Measurements from ENCODE around the gene CCDC97. TPM values are rescaled to one million over a fixed set of nuclear protein-coding genes. Genes with fewer than 3 reads are reported as not detected.
"Not testable (repeated sequence)": the region's sequence is repeated elsewhere in the genome, so short reads cannot be mapped to it uniquely, and the experiment has no call there.

Gene CCDC97
- total and polyA plus RNA-seq, 4 donors = 13.2 to 39.9 (median 20.9) TPM

GRCh38 chr19:41367848-41368301 is 57.9 kb downstream of the CCDC97 start:
- 24 to 42% methylated on average over 6 of the region's 6 CpGs for WGBS, 2 donors
- H3K4me1 ChIP-seq (ENCODE audit: control insufficient read depth in 5 of 5, insufficient read depth in 5 of 5, low read length in 5 of 5) = peaks cover 0 to 18% (median 6%) of the 10 kb centered on the region in 5 donors
- no peak for ATAC-seq (ENCODE audit: insufficient read depth, low FRiP score)

DNA sequence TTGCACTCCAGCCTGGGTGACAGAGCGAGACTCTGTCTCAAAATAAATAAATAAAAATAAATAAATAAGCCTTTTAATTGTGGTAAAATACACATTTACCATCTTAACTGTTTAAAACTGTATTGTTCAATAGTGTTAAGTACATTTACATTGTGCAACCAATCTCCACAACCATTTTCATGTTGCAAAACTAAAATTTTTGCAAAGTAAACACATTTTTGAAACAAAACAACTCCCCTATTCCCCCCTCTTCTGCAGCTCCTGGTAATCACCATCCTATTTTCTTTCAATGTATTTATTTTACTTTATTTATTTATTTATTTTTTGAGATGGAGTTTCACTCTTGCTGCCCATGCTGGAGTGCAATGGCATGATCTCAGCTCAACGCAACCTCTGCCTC is 59.8 kb downstream of the CCDC97 start:
- Histone ChIP-seq H3K4me3 (no peak overlapping the region), H3K4me1 (ENCODE audit: control insufficient read depth in 5 of 5, insufficient read depth in 5 of 5, low read length in 5 of 5) (peaks cover 0 to 18% (median 8%) of the 10 kb centered on the region in 5 donors), H3K9me3 (ENCODE audit: control insufficient read depth in 4 of 4, insufficient read depth in 3 of 4, low read length in 3 of 4) (no peaks in the 10 kb centered on the region), H3K27me3 (ENCODE audit: control insufficient read depth in 3 of 3, insufficient read depth in 3 of 3, low read length in 2 of 3) (no peaks in the 10 kb centered on the region), H3K36me3 (ENCODE audit: control insufficient read depth in 4 of 4, insufficient read depth in 4 of 4, low read length in 4 of 4) (no peaks in the 10 kb centered on the region), H3K27ac (ENCODE audit: low read depth in 1 of 2, low read length in 1 of 2) (no peak overlapping the region), H3K9ac (ENCODE audit: insufficient read depth in 1 of 2, low read length in 2 of 2) (no peak overlapping the region)
- TF ChIP-seq, protein P1, sequence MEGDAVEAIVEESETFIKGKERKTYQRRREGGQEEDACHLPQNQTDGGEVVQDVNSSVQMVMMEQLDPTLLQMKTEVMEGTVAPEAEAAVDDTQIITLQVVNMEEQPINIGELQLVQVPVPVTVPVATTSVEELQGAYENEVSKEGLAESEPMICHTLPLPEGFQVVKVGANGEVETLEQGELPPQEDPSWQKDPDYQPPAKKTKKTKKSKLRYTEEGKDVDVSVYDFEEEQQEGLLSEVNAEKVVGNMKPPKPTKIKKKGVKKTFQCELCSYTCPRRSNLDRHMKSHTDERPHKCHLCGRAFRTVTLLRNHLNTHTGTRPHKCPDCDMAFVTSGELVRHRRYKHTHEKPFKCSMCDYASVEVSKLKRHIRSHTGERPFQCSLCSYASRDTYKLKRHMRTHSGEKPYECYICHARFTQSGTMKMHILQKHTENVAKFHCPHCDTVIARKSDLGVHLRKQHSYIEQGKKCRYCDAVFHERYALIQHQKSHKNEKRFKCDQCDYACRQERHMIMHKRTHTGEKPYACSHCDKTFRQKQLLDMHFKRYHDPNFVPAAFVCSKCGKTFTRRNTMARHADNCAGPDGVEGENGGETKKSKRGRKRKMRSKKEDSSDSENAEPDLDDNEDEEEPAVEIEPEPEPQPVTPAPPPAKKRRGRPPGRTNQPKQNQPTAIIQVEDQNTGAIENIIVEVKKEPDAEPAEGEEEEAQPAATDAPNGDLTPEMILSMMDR (IDR thresholded peaks at IDR 0.05; ENCODE audit: control extremely low read depth, extremely low read depth) = no peak
- ATAC-seq (ENCODE audit: insufficient read depth, low FRiP score) (no peak), DNase-seq (no peak)
- WGBS, 2 donors = 92 to 94% methylated on average over 2 of the region's 2 CpGs

More at GRCh38 chr19:41367848-41368301, 57.9 kb downstream of the CCDC97 start:
- no peak overlapping the region for H3K9ac ChIP-seq (ENCODE audit: insufficient read depth in 1 of 2, low read length in 2 of 2)
- no peaks in the 10 kb centered on the region for H3K36me3 ChIP-seq (ENCODE audit: control insufficient read depth in 4 of 4, insufficient read depth in 4 of 4, low read length in 4 of 4)
- peak overlapping the region in 1 of 2 donors; percentile 66 for H3K27ac ChIP-seq (ENCODE audit: low read depth in 1 of 2, low read length in 1 of 2)
- TF ChIP-seq, protein P1 (IDR thresholded peaks at IDR 0.05; ENCODE audit: control extremely low read depth, extremely low read depth) = no peak
- H3K9me3 ChIP-seq (ENCODE audit: control insufficient read depth in 4 of 4, insufficient read depth in 3 of 4, low read length in 3 of 4) = no peaks in the 10 kb centered on the region
- H3K27me3 ChIP-seq (ENCODE audit: control insufficient read depth in 3 of 3, insufficient read depth in 3 of 3, low read length in 2 of 3) = no peaks in the 10 kb centered on the region
- no peak overlapping the region for H3K4me3 ChIP-seq
- no peak for DNase-seq

- H3K27ac ChIP-seq (ENCODE audit: low read depth in 1 of 2, low read length in 1 of 2); H3K27me3 ChIP-seq (ENCODE audit: control insufficient read depth in 3 of 3, insufficient read depth in 3 of 3, low read length in 2 of 3); H3K4me3 ChIP-seq; DNase-seq; H3K36me3 ChIP-seq (ENCODE audit: control insufficient read depth in 4 of 4, insufficient read depth in 4 of 4, low read length in 4 of 4); ATAC-seq (ENCODE audit: insufficient read depth, low FRiP score); H3K9ac ChIP-seq (ENCODE audit: insufficient read depth in 1 of 2, low read length in 2 of 2); H3K9me3 ChIP-seq (ENCODE audit: control insufficient read depth in 4 of 4, insufficient read depth in 3 of 4, low read length in 3 of 4): not testable (repeated sequence)
- 94 to 96% methylated on average over 5 of the region's 5 CpGs for WGBS, 2 donors
- peaks cover 0 to 18% (median 5%) of the 10 kb centered on the region in 5 donors for H3K4me1 ChIP-seq (ENCODE audit: control insufficient read depth in 5 of 5, insufficient read depth in 5 of 5, low read length in 5 of 5)
Observed at GRCh38 chr19:41371119-41371518, 61.1 kb downstream of the CCDC97 start.

GRCh38 chr19:41371541-41371940 is 61.6 kb downstream of the CCDC97 start:
- Histone ChIP-seq H3K27ac (ENCODE audit: low read depth in 1 of 2, low read length in 1 of 2) (no peak overlapping the region), H3K27me3 (ENCODE audit: control insufficient read depth in 3 of 3, insufficient read depth in 3 of 3, low read length in 2 of 3) (no peaks in the 10 kb centered on the region), H3K36me3 (ENCODE audit: control insufficient read depth in 4 of 4, insufficient read depth in 4 of 4, low read length in 4 of 4) (no peaks in the 10 kb centered on the region), H3K4me1 (ENCODE audit: control insufficient read depth in 5 of 5, insufficient read depth in 5 of 5, low read length in 5 of 5) (peaks cover 0 to 21% (median 5%) of the 10 kb centered on the region in 5 donors), H3K9ac (ENCODE audit: insufficient read depth in 1 of 2, low read length in 2 of 2) (no peak overlapping the region), H3K9me3 (ENCODE audit: control insufficient read depth in 4 of 4, insufficient read depth in 3 of 4, low read length in 3 of 4) (no peaks in the 10 kb centered on the region), H3K4me3 (no peak overlapping the region)
- 97% methylated on average over 8 of the region's 8 CpGs for WGBS, 2 donors
- ATAC-seq (ENCODE audit: insufficient read depth, low FRiP score) = no peak
- TF ChIP-seq, protein P1 (IDR thresholded peaks at IDR 0.05; ENCODE audit: control extremely low read depth, extremely low read depth) = no peak
- DNase-seq = no peak

All from lung (tissue), 12 donors.